Measurements from ENCODE around the gene KRAS.
A peak's percentile ranks its signal among the peaks of the same experiment; 100 is the strongest.

The KRAS gene

DNA sequence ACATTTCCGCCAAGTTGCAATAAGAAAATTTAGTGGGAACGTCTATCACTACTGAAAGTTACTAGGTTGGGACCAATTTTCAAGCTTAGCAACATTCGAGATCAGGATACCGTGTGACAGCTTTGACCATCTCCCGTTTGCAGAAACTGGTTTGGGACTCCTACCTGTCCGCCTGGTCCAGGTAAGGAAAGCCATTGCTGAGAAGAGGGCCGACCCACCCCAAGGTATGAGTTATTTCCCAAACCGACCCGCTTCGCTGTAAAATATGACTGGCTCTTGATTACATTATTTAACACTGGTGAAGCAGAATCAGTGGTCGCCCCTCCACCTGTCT, 56.0 kb downstream of the KRAS start:
- no peak for DNase-seq (ENCODE audit: low read depth)

DNA sequence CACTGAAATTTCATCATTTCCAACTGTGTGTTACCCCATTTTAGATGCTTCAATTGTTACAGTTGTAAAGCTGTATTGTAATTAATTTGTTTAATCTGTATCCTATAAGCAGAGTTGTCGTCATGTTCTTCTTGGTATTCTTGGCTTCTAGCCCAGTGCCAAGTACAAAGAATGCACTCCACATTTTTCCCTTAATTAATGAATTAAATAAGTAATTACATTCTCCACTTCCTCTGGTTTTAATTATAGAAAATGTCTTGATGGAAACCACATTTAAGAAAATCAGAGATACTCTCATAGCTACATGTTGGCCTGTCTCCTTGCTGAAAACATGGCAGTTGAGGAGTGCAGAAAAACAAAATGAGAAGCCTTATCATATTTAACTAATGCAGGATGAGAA, 56.5 kb downstream of the KRAS start:
- DNase-seq (ENCODE audit: low read depth): peak; percentile 63

DNA sequence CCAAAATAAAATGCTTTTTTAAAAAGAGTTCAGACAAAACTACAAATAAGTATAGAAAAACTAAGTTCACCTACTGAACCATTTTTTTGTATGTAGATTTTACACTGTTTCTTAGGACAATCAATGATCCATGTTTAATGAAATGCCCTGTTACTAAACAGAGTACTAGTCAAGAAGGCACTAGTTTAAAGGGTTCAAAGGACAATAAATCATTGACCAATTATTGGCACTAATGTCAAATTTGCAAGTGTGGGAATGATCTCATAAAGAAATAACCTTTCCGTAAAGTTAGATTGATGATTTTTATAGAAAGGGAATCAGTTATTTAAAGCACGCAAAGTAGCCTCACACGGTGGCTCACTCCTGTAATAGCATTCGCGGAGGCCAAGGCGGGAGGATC, 59.9 kb downstream of the KRAS start:
- no peak for DNase-seq (ENCODE audit: low read depth)

DNA sequence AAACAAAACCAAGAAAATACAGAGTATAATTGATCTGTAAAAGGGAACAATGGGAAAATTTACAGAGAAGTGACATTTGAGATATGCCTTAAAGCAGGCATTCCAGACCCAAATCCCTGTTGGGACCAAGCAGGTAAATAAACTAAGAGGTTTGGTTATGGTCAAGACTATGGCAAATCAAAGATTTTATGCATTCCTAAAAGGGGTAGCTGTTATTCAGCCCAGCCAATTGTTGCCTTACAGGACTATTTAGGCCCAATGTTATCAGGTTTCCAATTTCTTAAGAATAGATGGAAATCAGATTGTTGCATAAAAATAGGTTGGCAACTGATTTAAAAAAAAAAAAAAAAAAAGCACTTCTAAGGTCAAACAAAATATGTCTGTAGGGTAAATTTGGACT, 61.1 kb downstream of the KRAS start:
- DNase-seq (ENCODE audit: low read depth): no peak

DNA sequence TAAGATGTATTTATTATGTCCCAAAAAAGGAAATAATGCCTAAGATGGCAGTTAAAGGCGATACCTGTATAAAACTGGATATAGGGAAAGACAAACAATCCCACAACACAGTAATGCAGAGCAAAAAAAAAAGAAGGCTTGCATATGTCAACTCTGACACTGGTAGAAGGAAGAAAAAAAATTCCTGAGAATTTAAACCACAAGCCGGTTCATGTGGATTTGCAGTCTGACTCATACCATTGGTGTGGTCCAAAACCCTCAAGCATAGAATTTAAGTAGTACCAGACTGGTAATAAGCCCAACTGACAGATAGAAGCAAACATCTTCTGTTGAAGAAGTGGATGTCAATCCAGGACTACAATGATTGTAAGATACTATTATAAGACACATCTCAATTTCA, 62.9 kb downstream of the KRAS start:
- peak; percentile 94 for DNase-seq (ENCODE audit: low read depth)

DNA sequence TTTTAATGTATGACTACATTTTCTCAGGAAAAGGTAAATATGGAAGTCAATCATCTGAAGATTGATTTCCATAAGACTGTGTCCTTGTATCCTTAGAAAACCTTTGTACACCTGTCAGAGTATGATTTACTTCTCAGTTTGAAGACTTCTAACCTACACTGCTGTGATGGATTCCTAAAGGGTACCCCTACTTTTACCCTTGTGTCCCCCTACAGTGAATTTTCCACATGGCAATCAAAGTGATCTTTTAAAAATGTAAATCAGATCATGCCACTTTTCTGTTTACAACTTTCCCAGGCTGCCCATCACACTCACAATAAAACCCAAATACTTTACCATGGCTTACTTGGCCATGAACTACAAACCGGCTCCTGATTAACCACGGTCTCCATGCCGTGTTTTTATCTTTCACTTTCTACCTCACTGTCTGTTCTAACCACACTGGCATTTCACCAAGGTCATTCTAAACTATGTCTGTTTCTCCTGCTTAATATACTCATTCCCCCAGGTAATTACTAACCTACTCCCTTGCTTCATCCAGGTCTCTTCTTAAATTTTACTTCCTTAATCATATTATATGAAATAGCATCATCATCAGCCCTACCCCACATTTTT, 63.8 kb downstream of the KRAS start:
- DNase-seq (ENCODE audit: low read depth): peak; percentile 22

DNA sequence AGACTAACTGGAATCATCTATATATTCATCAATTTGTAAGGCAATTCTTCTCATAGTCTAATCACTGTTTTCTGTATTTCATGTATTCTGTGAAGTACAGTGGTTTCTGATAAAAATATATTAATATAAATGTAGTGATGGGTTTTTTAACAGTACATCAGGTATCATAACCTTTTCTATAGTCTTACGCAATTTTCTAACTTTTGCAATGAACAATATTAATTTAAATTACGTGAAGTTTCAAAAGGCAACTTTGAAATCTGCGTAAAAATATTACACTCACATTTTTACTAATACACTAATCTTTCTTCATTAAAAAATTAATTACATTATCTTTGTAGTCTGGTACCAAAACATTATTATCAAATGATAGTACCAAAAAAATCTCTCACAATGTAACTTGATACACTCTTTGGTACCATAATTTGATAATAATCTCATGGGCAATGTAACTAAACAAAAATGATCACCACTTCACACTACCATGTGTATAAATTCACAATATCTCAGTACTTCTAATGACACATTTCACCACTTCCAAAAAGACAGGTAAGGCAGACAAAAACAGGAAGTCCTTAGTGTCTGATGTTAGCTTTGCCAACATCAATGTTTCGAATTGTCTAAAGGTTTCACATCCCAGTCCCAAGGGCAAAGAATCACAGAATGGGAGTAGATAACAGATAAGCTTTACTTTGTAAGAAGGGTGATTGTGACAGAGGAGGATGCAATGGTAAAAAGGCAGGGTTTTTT, 64.5 kb downstream of the KRAS start:
- DNase-seq (ENCODE audit: low read depth): no peak

DNA sequence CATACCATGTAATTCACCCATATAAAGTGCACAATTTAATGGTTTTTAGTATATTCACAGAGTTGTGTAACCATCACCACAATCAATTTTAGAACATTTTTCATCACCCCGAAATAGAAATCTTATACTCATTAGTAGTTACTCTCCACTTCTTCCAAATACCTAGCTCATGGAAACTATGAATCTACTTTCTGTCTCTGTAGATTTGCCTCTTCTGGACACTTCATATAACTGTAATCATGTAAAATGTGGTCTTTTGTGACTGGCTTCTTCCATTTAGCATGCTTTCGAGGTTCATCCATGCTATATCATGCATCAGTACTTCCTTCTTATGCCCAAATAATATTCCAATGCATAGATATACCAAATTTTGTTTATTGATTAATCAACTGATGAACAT, 66.6 kb downstream of the KRAS start:
- DNase-seq (ENCODE audit: low read depth): no peak

DNA sequence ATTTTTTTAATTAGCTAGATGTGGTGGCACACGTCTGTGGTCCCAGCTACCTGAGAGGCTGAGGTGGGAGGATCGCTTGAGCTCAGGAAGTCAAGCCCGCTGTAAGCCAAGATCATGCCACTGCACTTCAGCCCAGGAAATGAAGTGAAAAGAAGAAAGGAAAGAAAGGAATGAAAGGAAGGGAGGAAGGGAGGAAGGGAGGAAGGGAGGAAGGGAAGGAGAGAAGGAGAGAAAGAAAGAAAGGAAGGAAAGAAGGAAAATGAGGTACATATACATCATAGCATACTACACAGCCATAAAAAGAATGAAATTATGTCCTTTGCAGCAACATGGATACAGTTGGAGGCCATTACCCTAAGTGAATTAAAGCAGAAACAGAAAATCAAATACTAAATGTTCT, 68.0 kb downstream of the KRAS start:
- no peak for DNase-seq (ENCODE audit: low read depth)

DNA sequence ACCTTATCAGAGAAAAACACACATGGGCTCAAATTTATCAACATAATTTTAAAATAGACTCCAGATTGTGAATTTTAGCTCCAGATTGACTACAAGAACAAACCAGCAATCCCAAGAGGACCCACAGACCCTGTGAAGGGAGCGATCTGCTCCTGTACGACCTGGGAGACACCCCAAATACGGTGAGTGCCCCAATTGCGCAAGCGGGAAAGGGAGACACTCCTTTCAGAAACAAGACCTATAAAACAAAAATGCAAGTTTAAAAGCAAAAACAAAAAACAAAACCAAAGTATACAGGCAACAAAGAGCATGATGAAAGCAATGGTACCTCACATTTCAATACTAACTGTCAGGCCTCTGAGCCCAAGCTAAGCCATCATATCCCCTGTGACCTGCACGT, 87.9 kb downstream of the KRAS start:
- DNase-seq (ENCODE audit: low read depth): no peak

DNA sequence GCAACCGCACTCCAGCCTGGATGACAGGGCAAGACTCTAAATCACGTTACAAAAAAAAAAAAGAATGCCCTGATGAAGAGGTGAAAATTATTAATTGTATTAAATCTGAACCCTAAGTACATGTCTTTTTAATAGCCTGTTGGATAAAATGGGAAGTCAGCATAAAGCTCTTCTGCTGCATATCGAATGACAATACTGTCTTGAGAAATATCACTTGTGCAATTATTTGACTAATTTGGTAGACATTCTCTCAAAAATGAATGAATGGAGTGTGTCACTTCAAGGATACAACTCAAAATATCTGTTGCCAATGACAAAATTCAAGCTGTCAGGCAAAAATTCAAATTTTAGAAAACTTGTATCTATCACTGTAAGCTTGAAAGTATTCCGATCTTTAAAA, 94.7 kb downstream of the KRAS start:
- no peak for DNase-seq (ENCODE audit: low read depth)

DNA sequence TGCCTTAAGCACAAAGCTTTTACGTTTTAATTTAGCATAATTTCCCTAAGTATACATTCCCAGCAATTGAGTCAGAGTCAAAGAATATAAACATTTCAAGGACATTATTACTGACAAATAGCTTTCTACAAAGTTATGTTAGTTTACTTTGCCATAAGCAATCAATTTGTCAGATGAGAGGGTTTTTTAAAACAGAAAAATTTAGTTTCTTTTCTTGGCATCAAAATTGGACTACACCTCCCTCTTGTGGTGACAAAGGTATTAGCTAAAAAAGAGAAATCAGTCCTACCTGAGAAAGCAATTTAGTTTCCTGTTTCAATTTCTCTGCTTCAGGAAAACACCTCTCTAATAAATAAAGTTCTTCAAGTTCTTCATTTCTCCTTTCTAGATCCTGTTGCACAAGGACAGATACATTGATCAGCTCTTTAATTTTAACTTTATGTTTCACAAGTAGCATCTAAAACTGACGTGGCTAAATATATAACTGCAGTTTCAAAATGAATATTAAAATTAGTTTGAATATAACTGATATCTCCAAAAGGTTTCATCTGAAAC, 95.6 kb downstream of the KRAS start:
- DNase-seq (ENCODE audit: low read depth): peak; percentile 74
